ENCODE data around the gene CACNA1D. TPM values are rescaled to one million over a fixed set of nuclear protein-coding genes. Genes with fewer than 3 reads are reported as not detected.

CACNA1D gene
- total RNA-seq, 1 experiment from 2014 or later = 1.1 TPM

DNA sequence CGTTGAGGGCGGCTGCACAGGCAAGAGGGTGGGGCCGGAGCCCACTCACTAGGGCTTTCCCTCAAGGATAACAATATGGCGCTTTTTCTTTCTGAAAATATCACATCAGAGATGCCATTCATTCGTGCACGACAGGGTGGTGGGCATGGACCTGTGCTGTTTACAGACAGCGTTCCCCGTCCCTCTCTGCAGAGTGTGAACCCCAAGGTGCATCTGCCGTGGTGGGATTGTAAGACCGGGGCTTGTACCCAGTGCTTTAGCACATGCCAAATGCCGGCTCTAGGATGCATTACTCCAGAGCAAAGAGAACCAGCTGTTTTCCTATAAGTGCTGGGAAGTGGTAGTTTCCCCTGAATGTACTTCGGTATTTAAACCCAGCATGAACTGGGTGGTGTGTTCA lies 314.9 kb downstream of the CACNA1D start:
- no peak overlapping the region for H2AFZ ChIP-seq (ENCODE audit: low read depth, low read length, poor library complexity, severe bottlenecking)
- RAD21 ChIA-PET (ENCODE audit: low non-redundant PET in 1 of 2, low total read pairs in 2 of 2, uncharacterized antibody in 2 of 2, unreplicated experiment in 2 of 2) = no interaction called here
- peaks cover 12 to 25% of the 10 kb centered on the region in 2 experiments for H3K4me1 ChIP-seq (ENCODE audit: control insufficient read depth in 1 of 2, insufficient read depth in 2 of 2, low read length in 2 of 2)
- DNase-seq (ENCODE audit: low read depth, low spot score) = no peak
- H3K4me2 ChIP-seq (ENCODE audit: low read length) = no peak overlapping the region
- no peak for ATAC-seq
- no peaks in the 10 kb centered on the region for H4K20me1 ChIP-seq (ENCODE audit: insufficient read depth)
- H3K9ac ChIP-seq (ENCODE audit: low read length) = no peak overlapping the region
- no peaks in the 10 kb centered on the region for H3K36me3 ChIP-seq (ENCODE audit: control insufficient read depth in 1 of 2, insufficient read depth in 2 of 2, low read length in 2 of 2)
- CTCF ChIA-PET = no interaction called here
- no peak overlapping the region for H3K4me3 ChIP-seq (replicated peaks in 1 of 2; ENCODE audit: low read depth in 1 of 2, low read length in 2 of 2)
- no peak overlapping the region for H3K27ac ChIP-seq (ENCODE audit: low read depth, low read length)
- POLR2A ChIA-PET = no interaction called here
- no peaks in the 10 kb centered on the region for H3K79me2 ChIP-seq (ENCODE audit: insufficient read depth, low read length)
- no peaks in the 10 kb centered on the region for H3K9me3 ChIP-seq (ENCODE audit: control insufficient read depth in 1 of 2, insufficient read depth in 1 of 2, low read depth in 1 of 2, low read length in 2 of 2)
- TF ChIP-seq EGR1 (IDR thresholded peaks at IDR 0.05; ENCODE audit: low read depth) (no peak), JUND (IDR thresholded peaks at IDR 0.05) (no peak), TCF7L2 (IDR thresholded peaks at IDR 0.05; ENCODE audit: borderline replicate concordance, extremely low read depth, insufficient read depth, insufficient read length) (no peak), RAD21 (IDR thresholded peaks at IDR 0.05; ENCODE audit: low read depth) (no peak), ATF3 (IDR thresholded peaks at IDR 0.05) (no peak), SIN3A (IDR thresholded peaks at IDR 0.05; ENCODE audit: low read depth) (no peak), ZFX (IDR thresholded peaks at IDR 0.05) (no peak), EZH2phosphoT487 (IDR thresholded peaks at IDR 0.05; ENCODE audit: borderline replicate concordance) (no peak), CTCF (IDR thresholded peaks at IDR 0.05 in 2 of 3, conservative IDR thresholded peaks at IDR 0.05 in 1 of 3; ENCODE audit: borderline replicate concordance in 1 of 3, insufficient read depth in 1 of 3, low read depth in 2 of 3, low read length in 2 of 3) (no peak), FOSL1 (IDR thresholded peaks at IDR 0.05; ENCODE audit: low read depth) (no peak), SP1 (IDR thresholded peaks at IDR 0.05; ENCODE audit: low read depth) (no peak), CEBPB (IDR thresholded peaks at IDR 0.05; ENCODE audit: low read depth) (no peak), EZH2 (IDR thresholded peaks at IDR 0.05) (no peak)
- TF ChIP-seq, protein P1, sequence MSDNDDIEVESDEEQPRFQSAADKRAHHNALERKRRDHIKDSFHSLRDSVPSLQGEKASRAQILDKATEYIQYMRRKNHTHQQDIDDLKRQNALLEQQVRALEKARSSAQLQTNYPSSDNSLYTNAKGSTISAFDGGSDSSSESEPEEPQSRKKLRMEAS (IDR thresholded peaks at IDR 0.05) = no peak
- H3K27me3 ChIP-seq (ENCODE audit: insufficient read depth, low read length) = no peaks in the 10 kb centered on the region
- BruUV-seq (replicated peaks) = no TSS peak
- intact Hi-C loops (cut with micrococcal nuclease) = no loop called here
- no peaks in the 10 kb centered on the region for H3K9me2 ChIP-seq (ENCODE audit: insufficient read depth)

All from HCT116 (cell line).